Measurements from ENCODE around the gene IGLL5.
"Not testable (repeated sequence)": the region's sequence is repeated elsewhere in the genome, so short reads cannot be mapped to it uniquely, and the experiment has no call there.

IGLL5 gene

DNA sequence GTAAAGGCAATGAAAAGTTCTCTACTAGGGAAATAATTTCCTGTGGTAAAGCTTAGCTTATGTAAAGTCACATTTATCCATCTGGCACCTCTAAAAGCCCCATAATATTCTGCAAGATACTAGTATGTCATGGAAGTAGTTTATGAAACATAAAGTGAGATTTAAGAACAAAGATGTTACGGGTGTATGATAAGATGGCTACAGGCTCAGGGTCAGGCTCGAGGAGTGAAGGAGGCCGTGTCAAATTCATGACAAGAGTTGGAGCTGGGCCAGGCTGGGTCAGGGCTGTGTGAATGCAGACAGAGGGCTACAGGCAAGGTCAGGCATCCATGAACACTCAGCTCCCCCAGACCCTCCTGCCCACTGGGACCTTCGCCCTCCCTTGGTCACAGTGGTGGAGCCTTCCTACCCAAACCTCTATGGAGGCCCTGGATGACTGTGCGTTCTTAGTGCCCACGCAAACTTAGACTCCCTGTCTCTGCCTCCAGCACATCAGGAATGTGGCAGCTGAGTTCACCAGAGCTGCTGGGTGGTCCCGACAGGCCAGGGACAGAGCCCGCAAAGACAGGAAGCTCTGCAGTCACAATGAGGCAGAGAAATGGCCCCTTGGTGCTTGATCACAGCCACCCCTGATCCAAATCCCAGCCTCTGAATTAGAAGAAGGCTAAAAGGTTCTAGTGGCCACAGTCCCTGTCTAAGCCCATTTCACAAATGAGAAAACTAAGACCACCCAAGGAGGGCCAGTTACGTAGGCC, 14.8 kb downstream of the IGLL5 start:
- DNase-seq = no peak

GRCh38 chr22:22903355-22903777, 15.8 kb downstream of the IGLL5 start:
- DNase-seq = no peak

- DNase-seq = not testable (repeated sequence)
Observed at GRCh38 chr22:22903781-22904192, 16.2 kb downstream of the IGLL5 start.

DNA sequence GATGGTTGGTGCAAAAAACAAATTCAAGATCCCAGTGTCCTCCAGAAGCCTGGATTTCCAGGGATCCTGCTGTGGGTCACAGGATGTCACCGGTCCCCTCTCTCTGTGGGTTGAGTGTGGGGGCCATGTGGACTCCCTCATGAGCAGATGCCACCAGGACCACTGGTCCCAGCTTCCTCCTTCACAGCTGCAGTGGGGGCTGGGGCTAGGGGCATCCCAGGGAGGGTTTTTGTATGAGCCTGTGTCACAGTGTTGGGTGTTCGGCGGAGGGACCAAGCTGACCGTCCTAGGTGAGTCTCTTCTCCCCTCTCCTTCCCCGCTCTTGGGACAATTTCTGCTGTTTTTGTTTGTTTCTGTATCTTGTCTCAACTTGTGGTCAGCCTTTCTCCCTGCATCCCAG, 17.1 kb downstream of the IGLL5 start:
- not testable (repeated sequence) for DNase-seq

- DNase-seq = not testable (repeated sequence)
Observed at GRCh38 chr22:22906391-22906790, 18.8 kb downstream of the IGLL5 start.

DNA sequence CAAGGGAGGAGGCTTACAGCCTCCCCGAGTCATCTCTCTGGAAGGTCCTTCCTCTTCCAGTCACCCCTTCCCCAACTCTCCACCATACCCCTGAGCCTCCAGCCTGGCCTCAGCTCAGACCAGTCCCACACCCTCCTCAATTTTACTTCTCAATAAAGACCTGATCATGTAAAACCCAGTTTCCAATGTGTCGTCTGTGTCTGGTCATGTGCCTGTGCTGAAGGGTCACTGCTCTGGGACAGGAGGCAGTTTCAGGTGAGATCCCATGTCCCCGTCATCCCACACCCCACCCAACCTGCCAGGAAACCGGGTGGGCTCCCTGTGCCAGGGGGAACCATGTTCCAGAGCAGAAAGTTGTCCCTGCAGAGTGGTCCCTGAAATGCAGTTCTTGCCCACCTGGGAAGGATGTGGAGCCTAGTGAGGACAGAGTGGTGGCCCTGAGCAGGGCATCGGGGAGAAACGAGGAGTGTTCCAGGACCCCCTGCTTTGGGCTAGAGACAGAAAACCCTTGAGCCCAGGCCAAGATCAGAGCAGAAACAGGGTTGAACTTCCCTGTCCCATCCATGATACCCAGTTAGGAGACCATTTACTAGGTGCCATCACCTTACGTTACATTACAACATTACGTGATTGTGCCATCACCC, 19.4 kb downstream of the IGLL5 start:
- no peak for DNase-seq

DNA sequence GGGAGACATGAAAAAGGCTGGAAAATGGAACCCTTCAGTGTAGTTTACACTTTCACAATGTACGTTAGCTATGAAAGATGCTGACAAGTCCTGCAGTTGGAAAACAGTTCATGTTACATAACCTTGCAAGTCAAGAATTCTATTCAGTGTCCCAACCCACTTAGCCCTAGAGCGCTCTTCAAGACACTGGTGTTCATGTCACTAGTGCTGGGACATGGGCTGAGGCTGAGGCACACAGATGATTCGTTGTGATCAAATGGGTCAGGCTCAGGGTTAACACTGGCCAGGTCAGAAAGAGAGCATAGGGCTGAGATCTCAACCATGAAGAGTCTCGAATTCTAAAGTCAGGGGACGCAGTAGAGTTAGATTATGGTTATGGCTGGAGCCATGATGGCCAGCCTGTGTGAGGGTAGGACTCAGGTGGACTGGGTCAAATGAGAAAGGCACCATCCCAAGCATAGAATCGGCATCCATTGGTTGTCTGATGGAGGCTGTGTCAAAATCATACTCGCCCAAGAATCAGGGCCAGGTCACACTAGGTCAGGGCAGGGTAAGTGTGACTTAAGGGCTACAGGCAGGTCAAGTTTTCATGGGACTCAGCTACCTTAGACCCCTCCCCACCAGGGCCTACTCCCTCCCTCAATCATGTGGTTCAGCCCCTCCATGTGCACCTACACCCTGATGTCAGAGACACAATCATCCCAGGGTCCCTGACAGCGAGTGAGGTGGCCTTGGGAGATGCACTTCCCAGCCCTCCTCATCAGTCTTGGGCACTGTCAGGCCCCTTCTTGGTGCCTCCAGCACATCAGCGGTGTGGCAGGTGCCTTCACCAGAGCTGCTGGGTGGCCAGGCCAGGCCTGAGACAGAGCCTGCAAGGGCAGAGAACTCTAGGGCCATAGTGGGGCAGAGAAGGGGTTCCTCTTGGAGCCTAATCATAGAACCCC, 20.2 kb downstream of the IGLL5 start:
- DNase-seq = no peak

- DNase-seq = no peak
Observed at GRCh38 chr22:22908495-22908861, 20.9 kb downstream of the IGLL5 start.

DNA sequence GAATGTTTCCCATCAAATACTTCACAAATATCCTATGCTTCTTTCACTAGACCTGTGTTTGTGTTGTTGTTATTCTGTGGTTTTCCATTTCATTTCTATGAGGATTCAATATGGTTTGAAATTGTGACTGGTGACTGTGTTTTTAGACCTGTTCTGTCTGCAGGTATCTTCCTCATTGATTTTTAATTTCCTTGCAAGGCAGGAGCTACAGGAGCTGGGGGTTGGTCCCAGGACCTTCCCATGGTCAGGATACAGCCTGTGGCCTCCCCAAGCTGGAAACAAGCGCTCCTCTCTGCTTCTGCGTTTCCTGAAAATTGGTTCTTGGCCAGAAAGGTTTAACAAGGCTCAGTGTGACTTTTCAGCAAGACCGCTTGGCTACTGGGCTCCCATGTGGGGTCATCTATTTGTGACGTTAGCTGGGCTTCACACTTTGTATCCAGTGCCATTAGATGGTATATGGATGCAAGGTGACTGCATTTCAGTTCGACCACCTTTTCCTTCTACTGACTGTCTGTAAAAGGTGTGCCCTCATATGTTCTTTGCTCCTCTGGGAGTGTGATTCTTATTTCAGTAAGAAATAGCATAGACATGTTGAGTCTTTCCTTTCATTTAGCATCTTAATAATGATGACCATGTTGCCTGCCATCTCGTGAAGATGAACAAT, 21.5 kb downstream of the IGLL5 start:
- DNase-seq = no peak

DNA sequence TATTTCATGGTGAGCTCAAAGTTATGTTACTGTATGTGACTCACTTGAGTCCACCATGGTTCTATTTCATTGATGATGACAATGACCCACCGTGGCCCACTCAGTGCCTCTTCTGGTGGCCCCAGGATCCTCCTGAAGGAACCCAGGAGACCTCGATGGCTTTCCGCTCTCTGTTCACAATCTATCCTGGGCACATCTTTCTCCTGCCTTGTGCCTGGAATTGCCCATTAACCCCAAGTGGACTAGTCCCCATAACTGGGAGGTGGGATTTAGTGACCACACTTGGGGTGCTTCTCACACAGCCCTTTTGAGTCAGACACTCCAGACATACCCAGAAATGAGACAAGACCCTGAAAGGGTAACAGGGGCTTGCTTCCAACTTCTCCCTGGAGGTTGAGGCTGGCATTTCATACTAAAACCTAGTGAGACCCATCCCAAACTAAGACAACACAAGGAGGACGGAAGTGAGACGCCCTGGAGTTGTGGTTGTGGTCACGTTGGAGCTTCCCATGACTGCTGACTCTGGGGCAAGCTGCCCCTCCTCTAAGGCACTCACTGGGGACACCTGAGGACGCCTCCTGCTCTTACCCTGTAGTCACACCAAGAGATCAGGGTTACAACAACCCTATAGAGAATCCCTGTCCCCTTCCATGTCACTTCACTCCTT, 22.1 kb downstream of the IGLL5 start:
- no peak for DNase-seq

DNA sequence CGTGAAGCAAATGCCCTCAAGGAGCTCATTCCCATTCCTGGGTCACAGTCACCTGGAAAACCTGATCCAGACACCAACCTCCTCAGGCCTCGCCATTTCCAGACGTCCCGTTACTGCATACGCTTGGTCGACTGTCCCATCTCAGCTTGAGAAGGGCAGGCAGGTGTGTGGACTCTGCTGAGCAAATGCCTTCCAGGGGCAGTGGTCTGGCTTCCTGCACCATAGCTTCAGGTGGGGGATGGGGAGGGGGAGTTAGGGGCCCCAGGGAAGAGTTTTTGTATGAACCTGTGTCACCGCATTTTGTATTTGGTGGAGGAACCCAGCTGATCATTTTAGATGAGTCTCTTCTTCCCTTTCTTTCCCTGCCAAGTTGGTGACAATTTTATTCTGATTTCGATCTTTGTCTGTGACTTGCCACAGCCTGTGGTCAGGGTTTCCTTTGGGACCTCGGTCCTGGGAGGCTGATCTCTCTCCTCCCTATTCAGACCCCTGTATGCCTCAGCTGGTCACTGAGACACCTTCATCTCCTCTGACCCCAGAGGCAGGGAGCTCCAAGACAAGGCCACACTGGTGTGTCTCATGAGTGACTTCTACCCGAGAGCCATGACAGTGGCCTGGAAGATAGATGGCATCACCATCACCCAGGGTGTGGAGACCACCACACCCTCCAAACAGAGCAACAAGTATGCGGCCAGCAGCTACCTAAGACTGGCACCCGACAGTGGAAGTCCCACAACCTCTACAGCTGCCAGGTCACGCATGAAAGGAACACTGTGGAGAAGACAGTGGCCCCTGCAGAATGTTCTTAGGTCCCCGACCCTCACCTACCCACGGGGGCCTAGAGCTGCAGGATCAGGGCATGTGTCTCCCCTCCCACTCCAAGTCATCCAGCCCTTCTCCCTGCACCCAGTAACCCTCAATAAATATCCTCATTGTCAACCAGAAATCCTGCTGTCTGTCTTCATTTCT, 22.9 kb downstream of the IGLL5 start:
- DNase-seq = no peak

DNA sequence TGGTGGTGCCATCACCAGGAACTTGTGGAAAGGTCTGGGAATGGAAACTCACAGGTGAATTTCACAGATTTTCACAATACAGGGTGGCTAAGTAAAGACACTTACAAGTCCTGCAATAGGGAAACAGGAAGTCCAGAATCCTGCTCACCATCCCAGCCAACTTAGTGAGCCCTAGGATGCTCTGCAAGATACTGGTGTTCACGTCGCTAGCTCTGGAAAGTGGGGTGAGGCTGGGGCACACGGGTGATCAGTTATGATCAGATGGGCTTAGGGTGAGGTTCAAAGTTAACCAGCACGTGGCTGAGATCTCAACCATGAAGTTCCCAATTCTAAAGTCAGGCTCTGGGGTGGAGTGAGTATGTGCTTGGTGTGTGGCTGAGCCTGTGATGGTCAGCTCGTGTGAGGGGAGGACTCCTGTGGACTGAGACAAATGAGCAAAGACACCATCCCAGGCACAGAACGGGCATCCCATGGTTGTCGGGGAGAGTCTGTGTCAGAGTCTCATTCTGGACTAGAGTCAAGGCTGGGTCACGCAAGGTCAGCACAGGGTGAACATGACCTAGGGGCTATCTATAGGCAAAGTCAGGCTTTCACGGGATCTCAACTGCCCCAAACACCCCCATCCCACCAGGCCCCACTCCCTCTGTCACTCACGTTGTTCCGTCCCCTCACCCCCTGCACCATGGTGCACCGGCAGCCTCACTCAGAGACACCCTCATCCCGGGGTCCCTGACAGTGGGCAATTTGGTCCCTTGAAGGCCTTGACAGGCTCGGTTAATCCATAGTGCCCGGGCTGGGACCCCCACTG, 23.9 kb downstream of the IGLL5 start:
- DNase-seq = no peak

DNA sequence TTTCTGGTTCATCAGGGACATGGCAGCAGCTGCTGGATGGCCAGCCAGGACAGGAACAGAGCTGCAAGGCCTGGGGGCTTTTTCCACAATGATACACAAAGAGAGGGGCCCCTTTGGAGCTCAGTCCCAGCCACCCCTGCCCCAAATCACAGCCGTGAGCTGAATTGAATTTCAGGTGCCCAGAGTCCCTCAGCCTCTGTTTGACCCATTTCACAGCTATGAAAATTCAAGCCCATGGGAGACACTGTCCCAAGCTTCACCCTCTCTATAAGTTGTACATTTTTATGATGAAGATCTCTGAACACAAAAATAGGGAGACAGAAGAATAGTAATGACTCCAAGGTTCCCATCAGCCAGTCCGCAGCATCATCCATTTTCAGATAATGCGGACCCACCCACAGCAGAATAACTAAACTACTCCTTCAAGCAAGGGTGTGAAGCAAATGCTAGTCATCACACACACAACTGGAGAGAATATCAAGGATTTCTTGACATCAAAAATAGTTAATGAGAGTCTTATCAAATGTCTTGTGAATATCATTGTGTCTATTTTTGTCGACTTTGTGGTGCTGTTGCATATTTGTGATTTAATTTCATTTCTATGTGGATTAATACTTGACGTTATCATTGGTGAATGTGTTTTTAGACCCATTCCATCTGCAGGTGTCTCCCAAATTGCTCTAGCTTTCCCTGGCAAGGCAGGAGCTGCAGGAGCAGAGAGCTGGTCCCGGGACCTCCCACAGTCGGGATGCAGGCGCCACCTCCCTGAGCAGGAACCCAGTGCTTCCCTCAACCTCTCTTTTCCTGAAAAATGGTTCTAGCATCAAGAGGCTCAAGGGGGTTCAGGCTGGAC, 24.7 kb downstream of the IGLL5 start:
- no peak for DNase-seq

DNA sequence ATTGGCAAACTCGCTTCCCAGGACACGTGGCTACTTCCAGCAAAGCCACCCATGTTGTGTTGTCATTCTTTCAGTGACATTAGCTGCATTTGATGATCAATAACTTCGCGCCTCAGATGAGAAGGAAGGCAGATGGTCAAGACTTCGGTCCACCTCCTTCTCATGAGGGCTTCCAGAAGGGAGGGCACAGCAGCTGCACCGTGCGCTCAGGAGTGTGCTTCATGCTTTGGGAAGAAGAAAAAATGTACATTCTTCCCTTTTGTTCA, 25.3 kb downstream of the IGLL5 start:
- no peak for DNase-seq

GRCh38 chr22:22913989-22914388, 26.4 kb downstream of the IGLL5 start:
- no peak for DNase-seq

DNA sequence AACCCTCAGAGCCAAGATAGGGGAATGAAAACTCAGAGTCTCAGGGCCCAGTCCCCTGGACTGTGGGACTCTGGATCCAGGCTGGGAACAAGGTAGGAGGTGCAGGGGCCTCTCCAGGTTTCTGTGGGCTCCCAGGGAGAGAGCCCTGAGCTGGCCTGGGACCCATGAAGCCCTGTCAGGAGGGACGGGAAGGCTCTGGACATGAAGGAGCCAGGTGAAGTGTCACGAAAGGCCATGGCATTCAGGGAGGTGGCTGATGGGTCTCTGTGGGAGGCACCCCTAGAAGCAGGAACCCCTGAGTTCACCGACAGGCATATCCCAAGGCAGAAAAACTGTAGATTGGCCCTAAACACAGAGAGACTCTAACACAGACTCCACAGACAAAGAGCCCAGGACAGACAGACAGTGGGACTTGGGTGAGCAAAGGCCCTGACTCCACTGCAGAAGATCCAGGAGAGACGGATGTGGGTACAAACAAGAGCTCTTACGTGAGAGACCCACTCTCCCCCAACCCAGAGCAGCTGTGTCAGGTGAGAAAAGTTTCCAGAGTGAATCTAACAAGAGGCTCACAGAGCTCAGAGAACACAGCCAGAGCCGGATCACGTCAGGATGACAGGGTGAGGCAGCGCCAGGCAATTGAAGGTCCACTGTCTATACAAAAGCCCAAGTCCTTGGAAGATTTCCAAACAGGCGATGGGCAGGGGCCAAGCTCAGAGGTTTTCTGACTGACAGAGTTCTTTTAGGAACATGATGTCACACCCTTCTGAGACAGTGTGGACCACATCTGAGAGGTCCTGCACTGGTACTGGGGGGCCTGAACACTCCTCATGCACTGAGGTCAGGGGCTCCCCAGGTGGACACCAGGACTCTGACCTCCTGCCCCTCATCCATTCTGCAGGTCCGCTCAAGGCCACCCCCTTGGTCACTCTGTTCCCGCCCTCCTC, 27.4 kb downstream of the IGLL5 start:
- no peak for DNase-seq

DNA sequence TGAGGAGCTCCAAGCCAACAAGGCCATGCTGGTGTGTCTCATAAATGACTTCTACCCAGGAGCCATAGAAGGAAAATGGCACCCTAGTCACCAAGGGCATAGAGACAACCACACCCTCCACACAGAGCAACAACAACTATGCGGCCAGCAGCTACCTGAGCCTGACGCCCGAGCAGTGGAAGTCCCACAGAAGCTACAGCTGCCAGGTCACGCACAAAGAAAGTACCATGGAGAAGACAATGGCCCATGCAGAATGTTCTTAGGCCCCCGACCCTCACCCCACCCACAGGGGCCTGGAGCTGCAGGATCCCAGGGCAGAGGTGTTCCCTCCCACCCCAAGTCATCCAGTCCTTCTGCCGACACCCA, 28.0 kb downstream of the IGLL5 start:
- no peak for DNase-seq

DNA sequence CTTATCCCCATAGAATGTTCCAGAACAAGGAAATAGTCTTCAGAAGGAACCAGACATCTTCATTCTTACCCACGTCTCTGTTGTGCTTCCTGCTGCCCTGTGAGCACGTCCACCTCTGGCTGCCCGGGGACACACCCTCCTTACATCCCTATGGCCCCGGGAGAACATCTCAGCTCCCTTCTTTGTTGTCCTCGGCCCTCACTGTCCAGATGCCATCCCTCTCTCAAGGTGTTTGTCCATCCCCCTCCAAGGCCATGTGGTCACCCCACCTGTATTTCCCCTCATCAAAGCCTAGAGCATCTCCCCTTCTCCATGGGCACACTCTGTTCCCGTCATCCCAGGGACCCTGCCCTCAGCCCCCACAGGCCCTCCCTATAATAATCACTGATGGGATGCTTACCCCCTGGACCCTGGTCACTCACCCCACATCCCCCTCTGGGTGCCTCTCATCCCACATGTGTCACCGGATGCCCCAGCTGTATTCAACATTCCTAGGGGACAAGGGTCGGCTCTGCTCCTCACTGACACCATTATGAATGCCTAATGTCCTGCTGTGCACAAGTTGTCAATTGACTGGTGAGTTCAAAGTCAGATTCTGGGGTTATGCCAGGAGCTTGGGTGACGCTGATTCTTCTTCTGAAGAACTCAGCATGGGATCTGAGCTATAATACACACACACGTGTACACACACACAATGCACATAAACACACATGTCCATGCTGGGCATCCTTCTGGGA, 28.8 kb downstream of the IGLL5 start:
- no peak for DNase-seq

Data from activated CD4-positive, CD25-positive, alpha-beta regulatory T cell treated with anti-CD3 and anti-CD28 coated beads, Interleukin-2, amount 50 U/mL, for 72 hours (primary cell).